Measurements from ENCODE around the gene MED27.

Gene MED27

DNA sequence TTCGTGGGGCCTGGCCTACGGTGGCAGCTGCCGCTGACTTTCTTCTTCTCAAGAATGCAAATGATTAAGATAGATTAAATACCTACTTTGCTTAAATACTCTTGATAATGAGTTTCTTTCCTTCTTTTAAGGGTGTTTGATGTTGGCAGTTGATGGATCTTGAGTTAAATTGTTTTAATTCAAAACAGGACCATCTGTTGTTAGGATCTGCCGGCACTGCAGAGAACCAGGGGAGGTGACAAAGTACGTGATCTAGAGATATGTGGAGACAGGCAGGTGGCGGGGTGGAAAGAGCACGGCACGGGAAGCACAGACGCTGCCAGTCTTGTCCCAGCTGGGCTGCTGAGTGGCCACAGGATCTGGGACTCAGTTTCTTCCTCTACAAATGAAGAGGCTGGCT is 37.9 kb downstream of the MED27 start:
- DNase-seq: peak; percentile 78

DNA sequence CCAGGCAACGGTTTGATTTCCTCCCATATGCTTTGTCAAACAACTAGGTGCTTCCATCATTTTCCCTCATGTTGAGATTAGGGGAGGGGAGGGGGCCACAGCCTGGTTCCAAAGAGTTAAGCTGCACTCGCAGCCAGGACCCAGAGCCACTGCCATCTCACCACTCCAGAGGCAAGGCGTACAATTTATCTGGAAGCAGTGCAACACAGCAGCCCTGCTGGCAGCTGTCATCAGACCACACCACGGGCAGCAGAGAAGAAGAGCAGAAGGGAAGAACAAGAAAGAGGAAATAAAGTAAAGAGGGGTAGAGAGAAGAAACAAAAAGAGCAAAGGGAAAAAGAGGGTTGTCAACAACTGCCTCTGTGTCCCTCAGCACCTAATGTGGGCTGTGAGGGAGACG is 38.9 kb downstream of the MED27 start:
- no peak for DNase-seq

DNA sequence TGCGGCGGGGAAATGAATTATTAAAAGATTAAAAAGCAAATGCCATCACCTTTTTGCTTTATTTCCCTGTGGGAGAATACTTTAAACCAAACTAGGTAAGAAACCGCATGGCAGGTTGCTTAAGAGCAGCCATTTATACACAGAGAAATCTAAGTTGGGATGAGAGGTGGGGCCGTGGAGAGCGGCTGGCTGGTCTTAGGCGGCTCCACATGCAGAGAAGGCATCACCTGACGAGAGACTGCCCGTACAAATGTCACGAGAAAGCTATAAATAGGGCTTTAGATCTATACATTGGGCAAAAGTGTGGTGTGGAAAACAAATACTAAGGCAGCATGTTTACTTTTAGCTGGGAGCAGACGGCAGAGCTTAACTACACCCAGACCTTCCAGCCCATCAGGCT is 39.4 kb downstream of the MED27 start:
- no peak for DNase-seq

GRCh38 chr9:132039284-132039683 is 40.4 kb downstream of the MED27 start:
- DNase-seq: no peak

- DNase-seq: peak; percentile 84
These were observed 42.2 kb downstream of the MED27 start for GRCh38 chr9:132037458-132037857.

GRCh38 chr9:132036521-132036920 is 43.1 kb downstream of the MED27 start:
- DNase-seq: no peak

GRCh38 chr9:132035679-132036078 is 44.0 kb downstream of the MED27 start:
- DNase-seq: no peak

DNA sequence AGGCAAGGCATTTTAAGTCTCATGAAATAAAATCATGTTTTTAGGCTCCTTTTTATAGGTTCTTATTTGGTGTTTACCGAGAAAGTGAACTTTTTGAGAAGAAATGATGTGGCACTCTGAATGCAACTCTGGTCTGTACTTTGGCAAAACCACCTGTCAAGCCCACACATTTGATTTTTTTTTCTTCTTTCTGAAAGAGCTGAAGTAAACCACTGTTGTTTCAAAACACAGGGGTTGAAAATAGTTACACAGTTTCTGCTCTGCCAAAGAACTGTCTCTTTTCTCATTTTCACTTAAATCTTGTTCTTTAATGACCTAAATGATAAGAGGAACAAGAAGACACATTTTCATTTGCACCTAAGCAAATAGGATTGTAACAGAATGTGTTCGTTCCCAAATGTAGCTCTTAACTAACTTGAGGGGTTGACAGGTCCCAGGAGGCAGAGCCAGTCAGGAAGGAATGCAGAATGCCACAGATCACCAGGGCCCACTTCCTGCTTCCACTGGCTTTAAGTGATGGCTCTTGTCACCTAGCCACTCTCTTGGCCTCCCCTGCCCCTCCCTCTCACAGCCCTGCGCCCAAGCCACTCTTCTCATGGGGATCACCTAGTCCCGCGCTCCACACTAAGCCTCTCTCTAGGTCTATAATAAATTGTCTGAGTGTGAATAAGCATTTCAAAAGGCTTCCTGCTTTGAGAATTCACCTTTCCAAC is 47.3 kb downstream of the MED27 start:
- no peak for DNase-seq

GRCh38 chr9:132031467-132032237 is 48.0 kb downstream of the MED27 start:
- no peak for DNase-seq

DNA sequence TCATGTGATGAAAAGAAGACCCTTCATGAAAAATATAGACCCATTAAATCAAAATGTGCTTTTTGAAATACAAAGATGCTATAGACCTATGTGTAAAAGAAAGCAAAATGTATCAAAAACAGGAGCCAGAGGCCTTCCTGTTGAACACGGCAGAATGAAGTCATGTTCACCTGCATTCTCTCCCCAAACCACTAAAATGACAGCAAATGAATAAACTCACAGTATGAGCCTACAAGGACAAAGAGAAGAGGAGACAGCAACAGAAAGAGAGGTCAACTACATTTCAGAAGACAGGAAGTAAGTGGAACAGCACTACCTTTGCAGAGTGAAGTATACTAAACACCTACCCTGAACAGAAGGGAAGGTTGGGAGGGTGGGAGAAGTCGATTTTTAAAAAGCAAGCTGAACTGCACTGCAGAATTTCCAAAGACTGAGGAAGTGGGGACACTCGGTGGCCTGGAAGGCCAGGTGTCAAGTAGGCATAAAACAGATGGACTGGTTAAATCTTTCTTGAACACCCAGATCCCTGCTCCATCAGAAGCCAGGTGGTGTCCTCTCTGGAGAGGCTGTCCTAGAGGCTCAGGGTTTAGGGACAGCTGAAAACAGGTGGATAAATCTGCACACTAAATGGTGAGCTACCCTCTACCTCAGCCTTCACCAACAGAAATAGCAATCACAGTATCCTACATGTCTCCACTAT is 48.9 kb downstream of the MED27 start:
- no peak for DNase-seq

DNA sequence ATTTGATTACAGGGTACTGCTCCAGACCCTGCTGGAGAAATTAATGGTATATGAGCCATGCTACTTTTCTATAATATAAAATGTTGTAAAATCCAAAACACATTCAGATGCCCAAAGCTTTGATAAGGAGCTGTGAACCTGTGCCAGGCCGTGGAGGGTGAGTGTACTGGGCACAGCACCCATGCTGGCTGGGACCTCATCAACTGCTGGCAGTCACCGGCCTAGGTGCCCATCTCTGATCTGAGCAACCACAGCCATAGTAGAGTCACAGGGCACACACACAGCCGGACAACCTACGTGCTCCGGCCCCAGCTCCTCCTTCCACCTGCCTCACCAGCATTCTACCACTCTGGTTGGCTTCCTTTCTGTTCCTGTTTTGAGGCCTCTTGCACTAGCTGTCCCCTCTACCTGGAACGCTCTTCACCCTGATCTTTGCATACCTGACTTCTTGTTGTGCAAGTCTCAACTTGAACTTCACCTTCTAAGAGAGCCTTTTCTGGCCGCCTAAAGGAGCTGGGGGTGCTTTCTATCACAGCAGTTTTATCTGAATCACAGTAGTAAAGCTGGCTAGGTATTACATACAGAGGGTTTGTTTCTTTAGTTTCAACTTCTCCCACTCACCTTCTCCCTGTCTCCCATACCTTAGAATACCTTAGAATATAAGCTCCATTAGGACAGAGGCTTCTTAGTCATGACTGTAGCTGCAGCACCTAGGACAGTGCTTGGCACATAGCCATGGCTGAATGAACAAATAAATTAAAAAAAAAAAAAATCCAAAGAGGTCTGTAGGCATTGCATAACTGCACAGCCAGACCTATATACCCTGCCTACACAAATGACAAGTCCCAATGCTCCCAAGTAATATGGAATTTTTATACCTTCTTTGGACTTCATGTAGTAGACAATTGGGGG is 51.7 kb downstream of the MED27 start:
- DNase-seq: no peak

GRCh38 chr9:132026932-132027585 is 52.6 kb downstream of the MED27 start:
- DNase-seq: no peak

DNA sequence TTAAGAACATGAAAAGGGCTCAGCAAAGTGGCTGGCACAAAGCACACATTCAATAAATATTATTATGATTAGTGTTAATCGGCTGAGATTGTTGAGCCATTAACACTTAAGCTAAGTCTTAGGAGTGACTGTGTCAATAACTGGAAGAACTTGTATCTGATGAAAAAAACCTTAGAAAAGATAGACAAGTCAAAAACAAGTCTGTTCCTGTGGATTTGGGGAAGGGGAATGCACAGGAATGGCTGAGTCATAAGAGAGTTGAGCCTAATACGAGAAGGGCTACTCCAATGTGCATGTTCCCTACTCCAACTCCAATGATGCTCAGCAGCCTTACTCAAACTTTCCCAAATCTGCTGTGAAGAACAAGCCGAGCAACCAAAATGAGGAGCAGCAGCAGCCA is 53.9 kb downstream of the MED27 start:
- no peak for DNase-seq

GRCh38 chr9:132024589-132024988 is 55.1 kb downstream of the MED27 start:
- no peak for DNase-seq

- DNase-seq: peak; percentile 74
These were observed 56.1 kb downstream of the MED27 start for GRCh38 chr9:132023419-132024180.

- no peak for DNase-seq
These were observed 58.7 kb downstream of the MED27 start for GRCh38 chr9:132020820-132021510.

- no peak for DNase-seq
These were observed 59.4 kb downstream of the MED27 start for GRCh38 chr9:132020272-132020671.

DNA sequence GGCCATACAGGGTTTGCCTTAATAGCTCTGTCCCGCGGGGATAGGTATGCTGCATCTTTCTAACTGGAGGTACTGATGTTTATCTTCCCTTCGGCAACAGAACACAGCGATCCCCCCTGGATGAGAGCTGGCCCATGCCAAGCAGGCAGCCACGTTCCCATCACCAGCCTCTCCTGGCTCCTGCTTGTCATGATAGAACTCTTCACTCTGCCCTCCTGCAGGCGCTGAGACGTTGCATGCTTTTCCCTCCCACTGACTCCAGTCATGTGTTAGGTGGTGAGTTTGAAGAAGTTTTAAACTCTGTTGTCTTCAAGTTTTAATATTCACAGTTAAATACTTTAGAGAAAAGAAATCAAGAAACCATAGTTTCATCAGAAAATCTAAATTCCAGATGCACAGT is 60.0 kb downstream of the MED27 start:
- no peak for DNase-seq

GRCh38 chr9:132018957-132019405 is 60.7 kb downstream of the MED27 start:
- no peak for DNase-seq

DNA sequence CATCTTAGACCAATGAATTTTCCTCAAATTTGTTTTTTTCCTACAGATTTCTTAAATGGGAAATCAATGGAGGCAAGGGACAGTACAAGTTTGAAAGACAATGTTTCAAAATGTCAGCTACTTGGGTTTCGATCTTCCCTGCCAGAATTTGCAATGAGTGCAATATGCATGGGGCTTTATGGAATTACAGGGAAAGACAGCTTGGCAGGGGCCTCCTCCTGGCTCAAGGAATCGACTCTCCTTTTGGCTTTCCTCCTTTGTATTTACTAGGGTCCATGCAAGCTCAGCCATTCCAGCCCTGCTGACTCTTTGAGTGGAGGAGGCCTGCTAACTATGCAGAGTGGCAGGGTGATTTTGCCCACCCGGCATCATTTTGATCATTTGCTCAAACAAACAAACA is 63.2 kb downstream of the MED27 start:
- DNase-seq: no peak

- no peak for DNase-seq
These were observed 63.8 kb downstream of the MED27 start for GRCh38 chr9:132015866-132016265.
